HUES48 (cell line): ENCODE data around the gene CCDC92.

ENCODE experiments used
- H3K27ac ChIP-seq: one replicate; pipeline ENCODE4 v1.7.0; 2013; ENCODE audit warnings: low read depth, low read length, inconsistent platforms
- H3K27me3 ChIP-seq: 2 replicates; pipeline ENCODE4 v1.6.1; 2013; ENCODE audit warnings: mild to moderate bottlenecking, low read length; ENCODE audit not compliant: control insufficient read depth, insufficient read depth
- H3K36me3 ChIP-seq: 2 replicates; pipeline ENCODE4 v1.6.1; 2013; ENCODE audit warnings: low read length; ENCODE audit not compliant: control insufficient read depth, insufficient read depth
- H3K4me1 ChIP-seq: 2 replicates; pipeline ENCODE4 v1.6.1; 2013; ENCODE audit warnings: mild to moderate bottlenecking, low read length; ENCODE audit not compliant: control insufficient read depth, insufficient read depth
- H3K4me3 ChIP-seq: 2 replicates; pipeline ENCODE4 v1.5.1; 2013; ENCODE audit warnings: mild to moderate bottlenecking, low read depth, low read length
- H3K9ac ChIP-seq: 2 replicates; pipeline ENCODE4 v1.6.1; 2013; ENCODE audit warnings: mild to moderate bottlenecking, low read depth, low read length, moderate library complexity
- H3K9me3 ChIP-seq: 2 replicates; pipeline ENCODE4 v1.6.1; 2013; ENCODE audit warnings: low read length; ENCODE audit not compliant: control insufficient read depth, insufficient read depth

The CCDC92 gene

GRCh38 chr12:123891516-123892179 is 81.0 kb downstream of the CCDC92 start:
- Histone ChIP-seq H3K4me3 (no peak overlapping the region), H3K27me3 (peaks cover 3% of the 10 kb centered on the region; the same call in 1 of the 2 replicates), H3K36me3 (no peaks in the 10 kb centered on the region), H3K9ac (no peak overlapping the region), H3K4me1 (no peaks in the 10 kb centered on the region), H3K27ac (no peak overlapping the region), H3K9me3 (no peaks in the 10 kb centered on the region)

- H3K27ac ChIP-seq, result no peak overlapping the region
- no peaks in the 10 kb centered on the region for H3K4me1 ChIP-seq
- H3K9me3 ChIP-seq, result no peaks in the 10 kb centered on the region
- H3K36me3 ChIP-seq, result no peaks in the 10 kb centered on the region
- peaks cover 3% of the 10 kb centered on the region; the same call in 1 of the 2 replicates for H3K27me3 ChIP-seq
- H3K9ac ChIP-seq, result no peak overlapping the region
- H3K4me3 ChIP-seq, result no peak overlapping the region
Observed at GRCh38 chr12:123891011-123891410, 81.6 kb downstream of the CCDC92 start.

GRCh38 chr12:123890536-123890902 is 82.1 kb downstream of the CCDC92 start:
- H3K27ac ChIP-seq, result no peak overlapping the region
- no peaks in the 10 kb centered on the region for H3K36me3 ChIP-seq
- H3K27me3 ChIP-seq, result peaks cover 3% of the 10 kb centered on the region; the same call in 1 of the 2 replicates
- H3K9me3 ChIP-seq, result no peaks in the 10 kb centered on the region
- no peak overlapping the region for H3K9ac ChIP-seq
- no peak overlapping the region for H3K4me3 ChIP-seq
- H3K4me1 ChIP-seq, result no peaks in the 10 kb centered on the region

GRCh38 chr12:123889848-123890535 is 82.6 kb downstream of the CCDC92 start:
- Histone ChIP-seq H3K27ac (no peak overlapping the region), H3K9me3 (no peaks in the 10 kb centered on the region), H3K4me3 (no peak overlapping the region), H3K4me1 (no peaks in the 10 kb centered on the region), H3K9ac (no peak overlapping the region), H3K36me3 (no peaks in the 10 kb centered on the region), H3K27me3 (peaks cover 3% of the 10 kb centered on the region; the same call in 1 of the 2 replicates)

GRCh38 chr12:123888989-123889388 is 83.6 kb downstream of the CCDC92 start:
- Histone ChIP-seq H3K36me3 (no peaks in the 10 kb centered on the region), H3K9ac (no peak overlapping the region), H3K27me3 (peaks cover 3% of the 10 kb centered on the region; the same call in 1 of the 2 replicates), H3K4me1 (no peaks in the 10 kb centered on the region), H3K27ac (no peak overlapping the region), H3K9me3 (no peaks in the 10 kb centered on the region), H3K4me3 (no peak overlapping the region)

- Histone ChIP-seq H3K4me1 (no peaks in the 10 kb centered on the region), H3K36me3 (no peaks in the 10 kb centered on the region), H3K9me3 (no peaks in the 10 kb centered on the region), H3K27me3 (peaks cover 10% of the 10 kb centered on the region), H3K4me3 (no peak overlapping the region), H3K9ac (no peak overlapping the region), H3K27ac (no peak overlapping the region)
Observed at GRCh38 chr12:123886931-123887582, 85.6 kb downstream of the CCDC92 start.

- Histone ChIP-seq H3K36me3 (no peaks in the 10 kb centered on the region), H3K27ac (no peak overlapping the region), H3K27me3 (peaks cover 10% of the 10 kb centered on the region), H3K9me3 (no peaks in the 10 kb centered on the region), H3K9ac (no peak overlapping the region), H3K4me3 (no peak overlapping the region), H3K4me1 (no peaks in the 10 kb centered on the region)
Observed at GRCh38 chr12:123886258-123886657, 86.4 kb downstream of the CCDC92 start.
